HG02642 (cell line): ENCODE results near the gene IMPDH1.
"Not testable (repeated sequence)": the region's sequence is repeated elsewhere in the genome, so short reads cannot be mapped to it uniquely, and the experiment has no call there.

Experiments used
- ATAC-seq: cut with Tn5 transposase; IDR thresholded peaks from one replicate; pipeline ENCODE4 v1.9.1; 2021; ENCODE audit warnings: mild to moderate bottlenecking; ENCODE audit not compliant: unreplicated experiment, poor library complexity

IMPDH1 gene

GRCh38 chr7:128409596-128410450 is at the start of gene IMPDH1:
TSS of gene IMPDH1 (minus strand) at chr7:128409982. CDS start at chr7:128409901, 81 bp downstream.
- ATAC-seq, result peak; percentile 83

- peak; percentile 43 for ATAC-seq
Measured at GRCh38 chr7:128459394-128459878, 49.7 kb upstream of the IMPDH1 start.

GRCh38 chr7:128458956-128459355 is 49.2 kb upstream of the IMPDH1 start:
- ATAC-seq, result peak; percentile 24

GRCh38 chr7:128457385-128457784 is 47.6 kb upstream of the IMPDH1 start:
- not testable (repeated sequence) for ATAC-seq

- no peak for ATAC-seq
Measured at GRCh38 chr7:128456255-128456725, 46.5 kb upstream of the IMPDH1 start.

GRCh38 chr7:128455543-128456254 is 45.9 kb upstream of the IMPDH1 start, which contains the start of gene HILPDA:
TSS of gene HILPDA (plus strand) at chr7:128455878. CDS start at chr7:128457269, 1,391 bp downstream.
- ATAC-seq, result peak; percentile 91

GRCh38 chr7:128454808-128455542 is 45.2 kb upstream of the IMPDH1 start:
- ATAC-seq, result no peak

- ATAC-seq, result no peak
Measured at GRCh38 chr7:128453836-128454804, 44.3 kb upstream of the IMPDH1 start.

GRCh38 chr7:128452552-128452951 is 42.8 kb upstream of the IMPDH1 start:
- no peak for ATAC-seq

GRCh38 chr7:128450913-128451312 is 41.1 kb upstream of the IMPDH1 start:
- ATAC-seq, result no peak

GRCh38 chr7:128450409-128450808 is 40.6 kb upstream of the IMPDH1 start:
- ATAC-seq, result no peak

GRCh38 chr7:128448751-128449302 is 39.0 kb upstream of the IMPDH1 start:
- ATAC-seq, result no peak

GRCh38 chr7:128447941-128448564 is 38.3 kb upstream of the IMPDH1 start:
- no peak for ATAC-seq

GRCh38 chr7:128446306-128446705 is 36.5 kb upstream of the IMPDH1 start:
- ATAC-seq, result no peak

GRCh38 chr7:128443831-128444600 is 34.2 kb upstream of the IMPDH1 start:
- no peak for ATAC-seq

- ATAC-seq, result no peak
Measured at GRCh38 chr7:128442356-128442755, 32.6 kb upstream of the IMPDH1 start.

- ATAC-seq, result no peak
Measured at GRCh38 chr7:128437426-128438332, 27.9 kb upstream of the IMPDH1 start.
